K562 (cell line): ENCODE results near the gene RHOC. TPM values are rescaled to one million over a fixed set of nuclear protein-coding genes. Genes with fewer than 3 reads are reported as not detected.

Experiments
- ATAC-seq: fragments of 200-7000 bp; cut with Tn5 transposase; 3 replicates; pipeline ENCODE4 v1.9.1; 2020; ENCODE audit warnings: moderate library complexity
- BruUV-seq: library from RNA; stranded (reverse); fragments of 400-500 nt; replicated peaks from 2 replicates; lab custom pipeline; 2021; lab: Mats Ljungman, UMichigan
- CTCF ChIA-PET: fragments of 300-600 bp; formaldehyde crosslinking; extraction: SDS; loops from one replicate; lab custom pipeline; 2021; ENCODE audit warnings: low intra/inter-chr PET ratio; lab: Yijun Ruan, JAX
- POLR2A ChIA-PET: fragments of 300-600, 350-650 bp; sonication (Branson Sonifier 250); formaldehyde crosslinking; extraction: SDS; loops from one replicate; lab custom pipeline; 2021; ENCODE audit warnings: antibody characterized with exemption, inconsistent platforms; lab: Yijun Ruan, JAX
- DNase-seq, 4 experiments: peaks; one replicate each; pipeline versions ENCODE4 v3.0.0 to v3.0.0-alpha.2; 2011 to 2018; ENCODE audit warnings: low spot score in 3 of 4, mixed read lengths in 3 of 4; ENCODE audit errors: extremely low read depth in 1 of 4
- FAIRE-seq: peaks from 2 replicates; lab custom pipeline; 2011; peaks lifted over from hg19 to GRCh38; lab: Jason Lieb, UNC
- H2AFZ ChIP-seq: 2 replicates; pipeline ENCODE4 v1.6.0; 2011; ENCODE audit warnings: low read depth, low read length, control low read depth, inconsistent platforms
- H3K27ac ChIP-seq: fragments of 200-600 bp; 3 replicates; pipeline ENCODE4 v1.8.0; 2011; ENCODE audit warnings: low read depth, mild to moderate bottlenecking, control low read depth, inconsistent platforms, low read length, moderate library complexity, mixed read lengths; ENCODE audit errors: extremely low read depth
- H3K27me3 ChIP-seq, 2 experiments: fragments of 300-600 bp in 1 of 2; 2 replicates in 1 of 2; 3 replicates in 1 of 2; pipeline versions ENCODE4 v1.6.0 to v1.8.0; 2011; ENCODE audit warnings: inconsistent platforms in 2 of 2, low read length in 2 of 2, mild to moderate bottlenecking in 1 of 2, mixed read lengths in 1 of 2, moderate library complexity in 1 of 2; ENCODE audit not compliant: control insufficient read depth in 2 of 2, insufficient read depth in 2 of 2
- H3K36me3 ChIP-seq: fragments of 300-600 bp; 3 replicates; pipeline ENCODE4 v1.8.0; 2011; ENCODE audit warnings: mild to moderate bottlenecking, low read length, inconsistent platforms; ENCODE audit not compliant: control insufficient read depth, insufficient read depth
- H3K4me1 ChIP-seq, 2 experiments: fragments of 200-600 bp in 1 of 2; replicated peaks in 1 of 2; 2 replicates in 1 of 2; 3 replicates in 1 of 2; pipeline versions ENCODE4 v1.5.1 to v1.8.0; 2011; ENCODE audit warnings: inconsistent platforms in 2 of 2, low read length in 2 of 2, mild to moderate bottlenecking in 1 of 2, mixed read lengths in 1 of 2, moderate library complexity in 1 of 2; ENCODE audit not compliant: control insufficient read depth in 2 of 2, insufficient read depth in 2 of 2
- H3K4me2 ChIP-seq: 2 replicates; pipeline ENCODE4 v1.6.1; 2011; ENCODE audit warnings: low read length, control low read depth, inconsistent platforms, mixed read lengths; ENCODE audit not compliant: insufficient read depth
- H3K4me3 ChIP-seq: fragments of 200-600 bp; sonication (generic), shearing (Covaris generic); 2 replicates; pipeline ENCODE4 v1.5.1; 2016; ENCODE audit warnings: control low read depth, inconsistent platforms
- H3K79me2 ChIP-seq: fragments of 200-600 bp; 3 replicates; pipeline ENCODE4 v1.8.0; 2011; ENCODE audit warnings: low read length, inconsistent platforms; ENCODE audit not compliant: control insufficient read depth, insufficient read depth
- H3K9ac ChIP-seq, 2 experiments: 2 replicates each; pipeline versions ENCODE4 v1.6.0 to v1.6.1; 2011; ENCODE audit warnings: low read depth in 2 of 2, low read length in 2 of 2, control low read depth in 1 of 2, inconsistent platforms in 1 of 2, mild to moderate bottlenecking in 1 of 2, mixed read lengths in 1 of 2; ENCODE audit not compliant: insufficient read depth in 1 of 2
- H3K9me1 ChIP-seq: one replicate; pipeline ENCODE4 v1.6.0; 2011; ENCODE audit warnings: inconsistent platforms, mild to moderate bottlenecking, low read length, moderate library complexity; ENCODE audit not compliant: control insufficient read depth, insufficient read depth
- H3K9me3 ChIP-seq: replicated peaks from 2 replicates; pipeline ENCODE4 v1.5.1; 2011; ENCODE audit warnings: low read depth, low read length, inconsistent platforms; ENCODE audit not compliant: control insufficient read depth, insufficient read depth
- H4K20me1 ChIP-seq: replicated peaks from 2 replicates; pipeline ENCODE4 v1.6.1; 2011; ENCODE audit warnings: low read length, inconsistent platforms, mixed read lengths; ENCODE audit not compliant: control insufficient read depth, insufficient read depth
- CBX3 ChIP-seq, 2 experiments: IDR thresholded peaks; 1 replicate in 1 of 2; 2 replicates in 1 of 2; pipeline ENCODE4 v1.6.1; 2012; ENCODE audit warnings: inconsistent platforms in 2 of 2, low read length in 2 of 2, borderline replicate concordance in 1 of 2, control low read depth in 1 of 2
- ESRRB ChIP-seq: fragments of 250-450 bp; sonication (Bioruptor Pico); IDR thresholded peaks from 2 replicates; pipeline ENCODE4 v1.5.0; 2020; ENCODE audit warnings: mild to moderate bottlenecking, moderate library complexity, borderline replicate concordance
- IRF1 ChIP-seq: sonication (generic); formaldehyde crosslinking; IDR thresholded peaks from 2 replicates; pipeline ENCODE4 v1.8.0; 2022; ENCODE audit warnings: missing genetic modification reagents, mild to moderate bottlenecking, borderline replicate concordance
- MTA3 ChIP-seq: fragments of 450-650 bp; formaldehyde crosslinking; IDR thresholded peaks from 2 replicates; pipeline ENCODE4 v1.6.1; 2017; ENCODE audit warnings: mild to moderate bottlenecking, borderline replicate concordance
- MYC ChIP-seq, 2 experiments: fragments of 250-450 bp in 1 of 2; sonication (Bioruptor Pico) in 1 of 2; IDR thresholded peaks; 2 replicates each; pipeline versions ENCODE4 v1.5.1 to v1.6.1; 2012 to 2021; ENCODE audit warnings: low read depth in 2 of 2, borderline replicate concordance in 1 of 2, improper control_type of control experiment in 1 of 2, low read length in 1 of 2, mild to moderate bottlenecking in 1 of 2, moderate library complexity in 1 of 2
- NELFE ChIP-seq: IDR thresholded peaks from 2 replicates; pipeline ENCODE4 v1.6.1; 2011; ENCODE audit warnings: mild to moderate bottlenecking; ENCODE audit not compliant: insufficient read depth, insufficient read length
- PHTF2 ChIP-seq: fragments of 250-450 bp; sonication (Bioruptor Pico); IDR thresholded peaks from 2 replicates; pipeline ENCODE4 v1.5.0; 2021; ENCODE audit warnings: mild to moderate bottlenecking
- RBFOX2 ChIP-seq: fragments of 200-400 bp; formaldehyde crosslinking; IDR thresholded peaks from 2 replicates; pipeline ENCODE4 v1.6.1; 2017; ENCODE audit warnings: low read depth, mild to moderate bottlenecking, low read length, moderate library complexity
- SNAPC5 ChIP-seq: fragments of 250-450 bp; sonication (Bioruptor Pico); IDR thresholded peaks from 2 replicates; pipeline ENCODE4 v1.8.0; 2021; ENCODE audit warnings: moderate library complexity, mild to moderate bottlenecking, inconsistent platforms
- SRF ChIP-seq, 2 experiments: fragments of 250-450, 450-650 bp in 1 of 2; sonication (Bioruptor Pico) in 1 of 2; sonication (generic) in 1 of 2; formaldehyde crosslinking; IDR thresholded peaks; 2 replicates each; pipeline versions ENCODE4 v1.5.0 to v1.5.1; 2020 to 2022; ENCODE audit warnings: mild to moderate bottlenecking in 1 of 2, missing genetic modification reagents in 1 of 2
- TAF9B ChIP-seq: fragments of 450-650 bp; IDR thresholded peaks from 2 replicates; pipeline ENCODE4 v1.6.1; 2018; ENCODE audit warnings: mild to moderate bottlenecking; ENCODE audit not compliant: partially characterized antibody
- TFAM ChIP-seq: fragments of 250-450 bp; sonication (Bioruptor Pico); conservative IDR thresholded peaks from 2 replicates; pipeline ENCODE4 v1.5.0; 2021; ENCODE audit warnings: mild to moderate bottlenecking, moderate library complexity
- TRIM24 ChIP-seq, 2 experiments: fragments of 450-650 bp; IDR thresholded peaks; 2 replicates each; pipeline ENCODE4 v1.6.1; 2016
- XRCC4 ChIP-seq: IDR thresholded peaks from one replicate; pipeline ENCODE4 v1.6.1; 2011; ENCODE audit not compliant: insufficient read depth, insufficient read length; ENCODE audit errors: extremely low read depth
- ZKSCAN1 ChIP-seq: fragments of 150-350 bp; IDR thresholded peaks from 2 replicates; pipeline ENCODE4 v1.6.1; 2016; ENCODE audit warnings: low read depth, low read length
- ZNF347 ChIP-seq: fragments of 450-650 bp; formaldehyde crosslinking; IDR thresholded peaks from 2 replicates; pipeline ENCODE4 v1.4.0; 2020; ENCODE audit warnings: low read depth, mild to moderate bottlenecking, moderate library complexity
- ZNF583 ChIP-seq: fragments of 250-450 bp; sonication (Bioruptor Pico); IDR thresholded peaks from 2 replicates; pipeline ENCODE4 v1.4.0; 2020
- ZNF740 ChIP-seq, 3 experiments: fragments of 200-800 bp in 1 of 3; sonication (Bioruptor generic) in 1 of 3; sonication (generic) in 1 of 3; formaldehyde crosslinking in 1 of 3; IDR thresholded peaks; 2 replicates each; pipeline versions ENCODE4 v1.6.1 to v1.8.0; 2016 to 2022; ENCODE audit warnings: mild to moderate bottlenecking in 2 of 3, missing compliant biosample characterization in 2 of 3, missing genetic modification characterization in 2 of 3, missing genetic modification reagents in 1 of 3
- ZNF785 ChIP-seq: fragments of 250-450 bp; sonication (Bioruptor Pico); IDR thresholded peaks from 2 replicates; pipeline ENCODE4 v1.4.0; 2020; ENCODE audit warnings: mild to moderate bottlenecking
- WGBS: fragments of 100-300 bp; shearing (Covaris generic); methylation state at CpG from one replicate; pipeline ENCODE4 v1.1.6; 2016; ENCODE audit warnings: low coverage, mixed read lengths; ENCODE audit not compliant: insufficient coverage; ENCODE audit errors: missing lambda C conversion rate; 5-methylcytosine and 5-hydroxymethylcytosine counted together
- in situ Hi-C: fragments of 300-500 bp; cut with MboI; formaldehyde crosslinking; loops from 4 replicates; pipeline ENCODE4 v1.15.0; 2018; ENCODE audit warnings: inconsistent platforms, mixed read lengths
- intact Hi-C: fragments of 100-400 bp; cut with micrococcal nuclease; formaldehyde crosslinking; loops from 2 replicates; pipeline ENCODE4 v1.14.2; 2022
- polyA plus RNA-seq, 8 experiments: library from polyadenylated mRNA; depleted of rRNA in 4 of 8; stranded (reverse) in 5 of 8; unstranded in 3 of 8; fragments of >200 nt; fragmentation: Nextera tagmentation in 2 of 8; fragmentation: Illumina TruSeq in 1 of 8; extraction: Ambion mirVana in 2 of 8; extraction: Trizol in 1 of 8; gene quantifications; 2 replicates each; pipeline versions ENCODE4 v1.2.1 to v1.2.3, GENCODE V29; 2011 to 2014; ENCODE audit warnings: inconsistent platforms in 1 of 8, missing spikeins in 1 of 8
- total RNA-seq, 7 experiments: library from RNA; depleted of rRNA in 6 of 7; stranded (reverse); fragments of >200 nt in 6 of 7; fragmentation: Illumina TruSeq in 2 of 7; extraction: Trizol in 2 of 7; gene quantifications; 2 replicates each; pipeline versions ENCODE4 v1.2.1 to v1.2.3, GENCODE V29; 2011 to 2021; ENCODE audit warnings: low replicate concordance in 1 of 7

The RHOC gene
- total and polyA plus RNA-seq, 9 of the 15 experiments (the other 6 are each of a cell fraction or from before 2014, with no cell fraction given): 35.2 to 364 (median 204) TPM

- FAIRE-seq: no peak
- Histone ChIP-seq H3K27me3 (no peaks in the 10 kb centered on the region), H2AFZ (peak overlapping the region; percentile 91)
- TF ChIP-seq ZNF740 (CRISPR knock-in tag; IDR thresholded peaks at IDR 0.05) (no peak), ZNF740 (tag; IDR thresholded peaks at IDR 0.05) (no peak), ZNF347 (CRISPR knock-in tag) (no peak), RBFOX2 (no peak), ZNF583 (no peak), TFAM (CRISPR knock-in tag) (no peak), TAF9B (no peak), SRF (CRISPR knock-in tag; IDR thresholded peaks at IDR 0.05) (no peak), MYC (IDR thresholded peaks at IDR 0.05; ENCODE audit: low read depth, low read length) (no peak), MYC (CRISPR knock-in tag; IDR thresholded peaks at IDR 0.05; ENCODE audit: borderline replicate concordance, low read depth) (no peak), NELFE (no peak), IRF1 (CRISPR knock-in tag) (no peak), ZNF785 (no peak), TRIM24 (IDR thresholded peaks at IDR 0.05) (no peak), MTA3 (no peak), CBX3 (IDR thresholded peaks at IDR 0.05; ENCODE audit: borderline replicate concordance in 1 of 2, low read length in 2 of 2) (no peak), ZKSCAN1 (no peak), XRCC4 (no peak), ESRRB (CRISPR knock-in tag) (no peak), SNAPC5 (CRISPR knock-in tag) (no peak), PHTF2 (CRISPR knock-in tag) (no peak)
- TF ChIP-seq, all 486 proteins: peak for 0
- in situ Hi-C loops (loop anchor here (5.0 kb wide), 3 partner anchors 91 to 316 kb away; partner anchors contain the start of genes CAPZA1 and ST7L), intact Hi-C loops (loop anchor here (10.0 kb wide), 1 partner anchor 243 kb away; no protein-coding TSS in a partner anchor)
- Histone ChIP-seq H3K27ac (no peak overlapping the region), H3K4me1 (peaks cover 36 to 38% of the 10 kb centered on the region in 2 experiments), H3K4me3 (no peak overlapping the region), H3K36me3 (peaks cover 17% of the 10 kb centered on the region; the same call in 2 of the 3 replicates), H3K9me3 (no peaks in the 10 kb centered on the region), H4K20me1 (no peaks in the 10 kb centered on the region), H3K79me2 (peaks cover 39% of the 10 kb centered on the region), H3K4me2 (peak overlapping the region; percentile 98), H3K9me1 (no peaks in the 10 kb centered on the region), H3K9ac (peak overlapping the region in 1 of 2 experiments; percentile 83; a peak in 1 of 4 replicates)
- 39% methylated on average over 6 of the region's 6 CpGs for WGBS
- POLR2A ChIA-PET: interaction anchor here (0.6 to 2.4 kb wide), 6 partner anchors 9 to 736 kb away, joined by 3 to 15 read pairs (median 3); partner anchors contain the start of gene LRIG2
- CTCF ChIA-PET: interaction anchor here (0.9 to 3.2 kb wide), 4 partner anchors 35 to 338 kb away, joined by 3 to 21 read pairs (median 9); no protein-coding TSS in a partner anchor
- DNase-seq (no peak), ATAC-seq (no peak)
- BruUV-seq: no TSS peak
These were observed 1.1 kb upstream of the RHOC start for GRCh38 chr1:112708002-112708448.
